IMR-90 (cell line): ENCODE data around the gene ITGAL.

ENCODE experiments used
- BHLHE40 ChIP-seq: fragments of 150-350 bp; IDR thresholded peaks from 2 replicates; pipeline ENCODE4 v1.6.1; 2016; ENCODE audit warnings: mild to moderate bottlenecking, low read depth, low read length
- CEBPB ChIP-seq: IDR thresholded peaks from 2 replicates; pipeline ENCODE4 v1.6.1; 2012; ENCODE audit warnings: low read depth, low read length, improper control_type of control experiment
- MAFK ChIP-seq: IDR thresholded peaks from 2 replicates; pipeline ENCODE4 v1.6.1; 2012; ENCODE audit warnings: low read depth, low read length, improper control_type of control experiment
- MAZ ChIP-seq: IDR thresholded peaks from 2 replicates; pipeline ENCODE4 v1.6.1; 2012; ENCODE audit warnings: low read depth, mild to moderate bottlenecking, low read length, improper control_type of control experiment, moderate library complexity, borderline replicate concordance
- MXI1 ChIP-seq: IDR thresholded peaks from 2 replicates; pipeline ENCODE4 v1.6.1; 2012; ENCODE audit warnings: low read depth, mild to moderate bottlenecking, low read length, moderate library complexity, borderline replicate concordance
- NFE2L2 ChIP-seq: fragments of 150-350 bp; IDR thresholded peaks from 2 replicates; pipeline ENCODE4 v1.6.1; 2016; ENCODE audit warnings: low read depth, mild to moderate bottlenecking, low read length
- POLR2A ChIP-seq: IDR thresholded peaks from 2 replicates; pipeline ENCODE4 v1.6.1; 2012; ENCODE audit warnings: mild to moderate bottlenecking, low read depth, low read length
- RAD21 ChIP-seq: IDR thresholded peaks from 2 replicates; pipeline ENCODE4 v1.6.1; 2012; ENCODE audit warnings: low read length, improper control_type of control experiment
- RCOR1 ChIP-seq: IDR thresholded peaks from 2 replicates; pipeline ENCODE4 v1.6.1; 2012; ENCODE audit warnings: mild to moderate bottlenecking, low read length, improper control_type of control experiment; ENCODE audit not compliant: insufficient replicate concordance
- RFX5 ChIP-seq: IDR thresholded peaks from 2 replicates; pipeline ENCODE4 v1.8.0; 2012; ENCODE audit warnings: low read depth, mild to moderate bottlenecking, low read length, moderate library complexity
- SMC3 ChIP-seq: fragments of 150-350 bp; IDR thresholded peaks from 2 replicates; pipeline ENCODE4 v1.6.1; 2016; ENCODE audit warnings: low read depth, mild to moderate bottlenecking, antibody characterized with exemption, low read length, moderate library complexity
- TF ChIP-seq, protein P1 (sequence below): conservative IDR thresholded peaks from 2 replicates; pipeline ENCODE4 v1.5.1; 2012; ENCODE audit warnings: mild to moderate bottlenecking, low read depth, low read length, improper control_type of control experiment
- TF ChIP-seq, protein P2 (sequence below): fragments of 150-350 bp; IDR thresholded peaks from 2 replicates; pipeline ENCODE4 v1.6.1; 2017; ENCODE audit warnings: mild to moderate bottlenecking, antibody characterized with exemption, low read length, low read depth

DNA sequence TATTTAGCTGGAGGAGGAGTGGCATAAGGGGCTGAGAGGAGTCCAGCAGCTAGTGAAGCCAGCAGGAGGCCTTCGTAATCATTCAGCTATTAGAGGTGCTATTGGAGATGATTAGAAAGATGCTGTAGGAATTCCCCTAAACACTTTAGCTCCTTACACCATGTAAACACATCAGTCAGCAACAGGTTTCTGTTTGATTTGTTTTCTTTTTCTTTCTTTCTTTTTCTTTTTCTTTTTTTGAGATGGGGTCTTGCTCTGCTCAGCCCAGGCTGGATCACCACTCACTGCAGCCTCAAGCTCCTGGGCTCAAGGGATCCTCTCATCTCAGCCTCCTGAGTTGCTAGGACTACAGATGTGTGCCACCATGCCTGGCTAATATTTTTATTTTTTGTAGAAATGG lies 16.2 kb upstream of the ITGAL start:
- TF ChIP-seq RFX5, result no peak
- no peak for TF ChIP-seq RAD21
- TF ChIP-seq SMC3, result no peak
- no peak for TF ChIP-seq CEBPB
- no peak for TF ChIP-seq POLR2A
- TF ChIP-seq, protein P1, sequence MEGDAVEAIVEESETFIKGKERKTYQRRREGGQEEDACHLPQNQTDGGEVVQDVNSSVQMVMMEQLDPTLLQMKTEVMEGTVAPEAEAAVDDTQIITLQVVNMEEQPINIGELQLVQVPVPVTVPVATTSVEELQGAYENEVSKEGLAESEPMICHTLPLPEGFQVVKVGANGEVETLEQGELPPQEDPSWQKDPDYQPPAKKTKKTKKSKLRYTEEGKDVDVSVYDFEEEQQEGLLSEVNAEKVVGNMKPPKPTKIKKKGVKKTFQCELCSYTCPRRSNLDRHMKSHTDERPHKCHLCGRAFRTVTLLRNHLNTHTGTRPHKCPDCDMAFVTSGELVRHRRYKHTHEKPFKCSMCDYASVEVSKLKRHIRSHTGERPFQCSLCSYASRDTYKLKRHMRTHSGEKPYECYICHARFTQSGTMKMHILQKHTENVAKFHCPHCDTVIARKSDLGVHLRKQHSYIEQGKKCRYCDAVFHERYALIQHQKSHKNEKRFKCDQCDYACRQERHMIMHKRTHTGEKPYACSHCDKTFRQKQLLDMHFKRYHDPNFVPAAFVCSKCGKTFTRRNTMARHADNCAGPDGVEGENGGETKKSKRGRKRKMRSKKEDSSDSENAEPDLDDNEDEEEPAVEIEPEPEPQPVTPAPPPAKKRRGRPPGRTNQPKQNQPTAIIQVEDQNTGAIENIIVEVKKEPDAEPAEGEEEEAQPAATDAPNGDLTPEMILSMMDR, result no peak
- TF ChIP-seq MAFK, result no peak
- TF ChIP-seq MAZ, result no peak
- no peak for TF ChIP-seq MXI1
- TF ChIP-seq NFE2L2, result no peak
- TF ChIP-seq RCOR1, result no peak
- TF ChIP-seq BHLHE40, result no peak
- TF ChIP-seq, protein P2, sequence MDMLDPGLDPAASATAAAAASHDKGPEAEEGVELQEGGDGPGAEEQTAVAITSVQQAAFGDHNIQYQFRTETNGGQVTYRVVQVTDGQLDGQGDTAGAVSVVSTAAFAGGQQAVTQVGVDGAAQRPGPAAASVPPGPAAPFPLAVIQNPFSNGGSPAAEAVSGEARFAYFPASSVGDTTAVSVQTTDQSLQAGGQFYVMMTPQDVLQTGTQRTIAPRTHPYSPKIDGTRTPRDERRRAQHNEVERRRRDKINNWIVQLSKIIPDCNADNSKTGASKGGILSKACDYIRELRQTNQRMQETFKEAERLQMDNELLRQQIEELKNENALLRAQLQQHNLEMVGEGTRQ, result no peak
